Activated CD8-positive, alpha-beta memory T cell treated with anti-CD3 and anti-CD28 coated beads, Interleukin-2, amount 50 U/mL, for 1 hour (primary cell): ENCODE measurements around the gene SSC4D.
"Not testable (repeated sequence)": the region's sequence is repeated elsewhere in the genome, so short reads cannot be mapped to it uniquely, and the experiment has no call there.

Experiments
- DNase-seq: peaks from one replicate; pipeline ENCODE4 v3.0.0-alpha.2; 2020; ENCODE audit errors: extremely low read depth

The SSC4D gene

DNA sequence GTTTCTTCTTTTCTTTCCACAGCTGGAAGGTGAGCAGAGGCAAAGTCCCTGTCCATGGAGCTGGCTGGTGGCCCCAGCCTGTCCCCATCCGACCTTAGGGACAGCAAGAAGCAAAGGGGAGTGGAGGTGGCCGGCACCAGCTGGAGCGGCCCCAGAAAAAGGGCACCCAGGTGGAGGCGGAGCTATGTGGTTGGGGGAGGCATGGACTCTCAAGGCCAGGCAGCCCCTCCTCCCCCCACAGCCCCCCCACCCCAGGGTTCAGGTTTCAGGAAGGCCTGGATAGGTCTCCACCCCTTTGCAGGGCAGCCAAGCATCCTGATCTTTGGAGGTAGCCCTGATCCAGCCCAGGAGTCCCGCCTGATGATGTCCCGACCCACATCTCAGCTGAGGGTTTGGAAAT, at the start of gene SSC4D:
TSS of gene SSC4D (minus strand) at position 161 of the 400 bp plus-strand sequence. CDS start 5,258 bp downstream, outside the sequence.
- DNase-seq: no peak

DNA sequence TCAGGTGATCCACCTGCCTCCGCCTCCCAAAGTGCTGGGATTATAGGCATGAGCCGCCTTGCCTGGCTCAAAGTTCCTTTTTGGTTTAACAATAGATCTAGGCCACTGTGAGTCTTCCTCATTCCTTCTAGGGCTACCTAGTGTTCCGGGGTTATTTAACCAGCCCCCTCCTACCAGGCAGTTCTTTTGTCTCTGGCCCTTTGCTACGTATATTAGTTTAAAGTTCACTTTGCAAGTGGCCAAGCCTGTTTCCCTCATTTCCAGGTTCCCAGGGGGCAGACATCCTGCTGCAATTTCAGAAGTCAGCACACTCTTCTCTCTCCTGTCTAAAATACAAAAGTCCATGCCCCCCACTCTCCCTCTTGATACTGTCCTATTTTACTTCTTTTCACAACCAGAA, 49.0 kb upstream of the SSC4D start:
- DNase-seq: not testable (repeated sequence)

DNA sequence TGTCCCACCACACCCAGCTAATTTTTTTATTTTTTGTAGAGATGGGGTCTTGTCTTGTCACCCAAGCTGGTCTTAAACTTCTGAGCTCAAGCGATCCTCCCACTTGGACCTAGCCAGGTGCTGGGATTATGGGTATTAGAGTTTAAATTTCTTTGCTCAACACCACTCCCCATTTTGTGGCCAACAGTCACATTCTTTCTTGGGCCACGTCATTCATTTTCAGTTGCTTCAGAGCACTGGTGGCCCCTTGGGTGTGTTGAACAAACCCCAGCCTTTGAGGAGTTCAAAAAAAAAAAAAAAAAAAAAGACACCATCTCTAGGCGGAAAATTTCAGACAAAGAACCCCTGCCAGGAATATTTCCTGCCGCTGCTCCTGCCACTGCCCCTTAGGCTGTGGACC, 47.5 kb upstream of the SSC4D start:
- not testable (repeated sequence) for DNase-seq

DNA sequence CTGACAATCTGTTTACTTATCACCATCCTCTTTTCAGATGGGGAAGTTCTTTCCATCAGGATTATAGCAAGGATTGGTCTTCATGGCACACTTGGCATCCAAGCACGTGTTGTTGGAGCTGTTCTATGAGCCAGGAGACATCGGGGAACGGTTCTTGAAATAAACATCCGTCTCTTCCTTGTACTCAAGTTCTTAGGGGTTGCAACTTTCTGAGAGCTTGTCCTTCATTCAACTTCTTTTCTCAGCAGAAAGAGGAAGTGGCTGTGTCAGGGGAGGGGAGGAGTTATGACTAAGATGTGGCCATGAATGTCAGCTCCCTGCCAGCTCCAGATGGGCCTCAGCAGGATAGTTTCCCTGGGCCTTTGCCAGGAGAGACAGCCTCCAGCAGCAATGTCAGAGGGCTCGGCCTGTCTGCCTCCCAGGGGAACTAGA, 36.1 kb upstream of the SSC4D start:
- DNase-seq: not testable (repeated sequence)

DNA sequence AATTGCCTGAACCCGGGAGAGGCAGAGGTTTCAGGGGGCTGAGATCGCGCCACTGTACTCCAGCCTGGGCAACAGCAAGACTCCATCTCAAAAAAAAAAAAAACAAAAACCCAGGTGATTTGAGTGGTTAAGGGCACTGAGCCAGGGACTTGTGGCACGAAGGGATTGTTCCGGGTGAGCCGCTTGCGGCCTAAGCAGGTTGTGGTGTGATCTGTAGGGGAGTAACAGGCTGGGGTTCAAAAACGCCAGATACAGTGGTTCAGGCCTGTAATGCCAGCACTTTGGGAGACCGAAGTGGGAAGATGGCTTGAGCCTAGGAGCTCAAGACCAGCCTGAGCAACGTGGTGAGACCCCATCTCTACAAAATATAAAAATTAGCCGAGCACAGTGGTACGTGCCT, 34.3 kb upstream of the SSC4D start:
- not testable (repeated sequence) for DNase-seq

DNA sequence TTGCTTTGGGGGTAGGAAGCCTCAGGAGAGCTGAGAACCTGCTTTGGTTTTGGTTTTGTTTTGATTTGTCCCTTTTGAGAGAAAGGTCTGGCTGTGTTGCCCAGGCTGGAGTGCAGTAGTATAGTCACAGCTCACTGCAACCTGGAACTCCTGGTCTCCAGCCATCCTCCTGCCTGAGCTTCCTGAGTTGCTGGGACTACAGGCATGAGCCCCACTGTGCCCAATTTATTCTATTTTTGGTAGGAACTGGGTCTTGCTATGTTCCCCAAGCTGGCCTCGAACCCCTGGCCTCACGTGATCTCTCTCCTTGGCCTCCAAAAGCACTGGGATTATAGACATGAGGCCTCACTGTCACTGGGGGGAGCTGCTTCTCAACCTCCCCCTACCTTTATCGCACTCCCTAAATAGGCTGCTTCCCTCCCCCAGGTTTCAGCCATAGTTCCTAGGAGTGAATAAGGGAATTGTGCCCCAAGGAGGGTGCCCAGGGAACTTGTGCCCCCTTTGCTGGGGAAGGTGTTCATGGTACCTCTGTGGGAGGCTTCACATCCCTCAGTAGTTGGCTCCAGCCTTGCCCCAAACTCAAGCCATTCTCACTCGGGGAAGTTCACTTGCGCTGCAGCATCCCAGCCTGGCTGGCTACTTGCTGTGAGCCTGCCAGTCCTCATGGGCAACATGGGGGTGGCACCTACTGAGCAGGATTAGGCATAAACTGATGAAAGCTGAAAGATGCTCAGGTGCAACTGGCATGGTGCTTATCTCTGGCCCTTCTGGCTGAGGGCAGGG, 33.4 kb upstream of the SSC4D start:
- DNase-seq: not testable (repeated sequence)

DNA sequence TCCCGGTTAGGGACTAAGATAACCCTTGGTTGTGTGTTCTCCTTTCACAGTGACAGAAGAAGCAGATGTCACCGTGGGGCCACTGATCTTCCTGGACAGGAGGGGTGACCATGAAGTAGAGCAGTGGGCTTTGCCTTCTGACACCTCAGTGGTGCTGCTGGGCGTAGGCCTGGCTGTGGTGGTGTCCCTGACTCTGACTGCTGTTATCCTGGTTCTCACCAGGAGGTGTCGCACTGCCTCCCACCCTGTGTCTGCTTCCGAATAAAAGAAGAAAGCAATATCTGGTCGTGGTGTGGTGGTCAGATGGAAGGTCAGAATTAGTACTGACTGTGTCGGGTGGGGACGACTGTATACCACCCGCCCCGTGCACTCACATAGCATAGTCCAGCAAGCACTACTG, 32.3 kb upstream of the SSC4D start:
- not testable (repeated sequence) for DNase-seq

DNA sequence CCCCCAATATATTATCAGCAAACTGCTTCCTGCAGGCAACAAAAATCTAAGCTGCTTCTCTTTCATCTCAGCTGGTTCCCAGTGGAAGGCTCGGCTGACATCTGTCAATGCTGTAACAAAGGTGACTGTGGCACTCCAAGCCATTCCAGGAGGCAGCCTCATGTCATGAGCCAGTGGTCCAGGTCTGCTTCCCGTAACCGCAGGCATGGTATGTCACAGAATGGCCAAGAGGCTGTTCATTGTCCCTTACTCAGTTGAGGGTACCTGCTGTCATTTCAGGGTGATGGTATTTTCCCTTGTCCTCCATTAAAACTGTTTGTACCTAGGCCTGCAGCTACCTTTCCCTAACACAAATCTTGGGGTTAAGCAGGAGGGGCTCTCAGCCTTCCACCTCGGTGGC, 30.9 kb upstream of the SSC4D start:
- not testable (repeated sequence) for DNase-seq

DNA sequence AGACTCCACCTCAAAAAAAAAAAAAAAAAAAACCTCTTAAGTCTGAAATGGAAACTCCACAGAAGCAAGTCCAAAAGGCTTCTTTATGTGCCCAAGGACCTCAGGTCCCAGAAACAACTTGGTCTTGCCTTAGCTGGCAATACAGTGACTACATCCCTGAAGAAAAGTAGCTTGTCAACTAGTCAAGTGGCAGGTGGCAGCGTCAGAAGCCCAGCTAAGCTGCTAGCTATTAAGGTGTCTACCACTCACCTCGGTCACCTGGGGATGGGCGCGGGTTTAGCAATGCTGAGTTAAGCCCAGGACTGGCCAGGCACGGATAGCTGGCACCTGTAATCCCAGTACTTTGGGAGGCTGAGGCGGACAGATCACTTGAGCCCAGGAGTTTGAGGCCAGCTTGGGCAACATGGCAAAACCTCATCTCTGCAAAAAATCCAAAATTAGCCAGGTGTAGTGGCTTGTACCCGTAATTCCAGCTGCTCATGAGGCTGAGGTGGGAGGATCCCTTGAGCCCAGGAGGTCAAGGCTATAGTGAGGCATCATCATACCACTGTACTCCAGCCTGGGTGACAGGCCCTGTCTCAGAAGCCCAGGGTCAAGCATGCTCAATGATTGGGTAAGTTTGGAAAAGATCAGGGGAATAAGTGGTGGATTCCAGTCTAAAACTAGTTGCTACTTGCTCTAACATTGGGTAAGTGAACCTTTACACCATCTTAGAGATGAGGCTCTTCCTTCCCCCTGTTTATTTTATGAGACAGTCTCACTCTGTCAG, 29.8 kb upstream of the SSC4D start:
- not testable (repeated sequence) for DNase-seq

DNA sequence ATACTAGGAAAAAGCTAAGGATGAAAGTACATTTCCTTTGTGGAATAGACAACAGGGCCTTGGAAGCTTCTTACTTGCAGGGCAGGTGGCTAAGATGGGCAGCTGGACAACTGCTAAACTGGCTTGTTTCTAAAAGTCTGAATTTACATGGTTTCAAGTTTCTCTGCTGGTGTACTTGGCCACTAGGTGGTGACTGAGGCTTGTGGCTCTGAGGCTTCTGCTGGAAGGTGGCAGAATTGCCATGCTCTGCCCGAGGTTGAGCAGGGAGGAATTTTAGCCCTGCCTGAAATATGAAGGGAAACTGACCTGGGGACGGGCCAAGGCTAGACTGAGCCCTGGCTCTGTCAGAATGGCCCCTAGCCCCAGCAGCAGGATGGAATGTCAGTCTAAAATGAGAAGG, 28.4 kb upstream of the SSC4D start:
- DNase-seq: not testable (repeated sequence)

DNA sequence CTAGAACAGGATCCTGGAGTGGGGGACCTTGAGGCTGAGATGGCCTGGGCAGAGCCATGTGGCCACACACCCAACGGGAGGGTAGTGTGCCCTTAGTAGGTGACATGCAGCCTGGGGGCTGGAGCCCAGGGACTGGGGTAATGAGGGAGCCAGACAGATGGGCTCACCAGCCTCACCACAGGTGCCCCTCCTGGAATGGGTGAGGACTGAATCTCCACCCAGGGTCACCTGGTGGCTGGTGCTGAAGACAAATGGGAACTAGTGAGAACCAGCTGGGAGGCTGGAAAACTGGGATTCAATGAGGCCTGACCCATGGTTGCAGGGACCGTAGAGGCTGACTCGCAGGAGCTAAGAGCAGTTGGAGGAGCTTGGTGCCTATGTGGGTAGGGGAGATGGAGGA, 21.3 kb upstream of the SSC4D start:
- DNase-seq: no peak

DNA sequence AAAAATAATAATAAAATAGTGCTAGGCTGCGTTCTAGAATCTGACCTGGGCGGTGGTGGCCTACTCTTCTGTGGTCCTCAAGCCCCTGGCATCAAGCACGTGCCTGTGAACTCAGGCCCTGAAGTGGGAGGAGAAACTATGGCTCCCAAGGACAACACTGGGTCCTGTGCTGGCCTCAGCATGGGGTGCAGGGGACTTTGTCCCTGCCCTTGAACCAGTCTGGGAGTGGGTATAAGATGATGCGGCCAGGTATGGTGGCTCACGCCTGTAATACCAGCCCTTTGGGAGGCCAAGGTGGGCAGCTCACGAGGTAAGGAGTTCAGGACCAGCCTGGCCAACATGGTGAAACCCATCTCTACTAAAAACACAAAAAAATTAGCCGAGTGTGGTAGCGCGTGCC, 20.7 kb upstream of the SSC4D start:
- DNase-seq: no peak

DNA sequence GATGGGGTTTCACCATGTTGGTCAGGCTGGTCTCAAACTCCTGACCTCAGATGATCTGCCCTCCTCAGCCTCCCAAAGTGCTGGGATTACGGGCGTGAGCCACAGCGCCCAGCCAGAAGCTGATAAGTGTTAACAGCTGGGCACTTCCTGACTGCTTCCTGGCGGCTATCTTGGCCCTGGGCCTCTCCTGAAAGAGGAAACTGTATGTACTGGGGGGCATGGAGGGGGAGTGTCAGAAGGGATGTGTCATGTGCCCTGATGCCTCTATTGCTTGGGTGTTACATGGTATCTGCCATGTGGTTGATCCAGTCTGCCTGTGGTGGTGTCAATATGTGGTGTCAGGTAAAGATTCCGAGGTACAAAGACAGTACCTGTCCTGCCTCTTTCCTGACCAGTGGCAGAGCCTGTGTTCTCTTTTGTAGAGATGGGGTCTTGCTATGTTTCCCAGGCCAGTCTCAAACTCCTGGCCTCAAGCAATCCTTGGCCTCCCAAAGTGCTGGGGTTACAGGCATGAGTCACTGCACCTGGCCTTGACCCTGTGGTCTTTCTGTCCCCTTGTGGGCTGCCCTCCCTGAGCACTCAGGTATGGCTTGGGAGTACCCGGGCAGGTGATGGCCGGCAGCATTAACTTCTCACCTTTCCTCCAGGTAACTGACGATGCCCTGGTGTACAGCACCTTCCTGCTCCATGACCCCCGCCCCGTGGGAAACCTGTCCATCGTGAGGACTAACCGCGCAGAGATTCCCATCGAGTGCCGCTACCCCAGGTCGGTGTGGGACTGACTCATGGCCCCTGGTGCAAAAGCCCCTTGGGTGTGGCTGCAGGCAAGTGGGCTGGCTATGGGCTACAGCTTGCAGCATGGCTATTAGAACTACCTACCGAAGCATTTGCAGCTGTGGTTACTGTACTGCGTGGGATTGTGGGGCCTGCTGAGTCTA, 19.6 kb upstream of the SSC4D start:
- DNase-seq: no peak

DNA sequence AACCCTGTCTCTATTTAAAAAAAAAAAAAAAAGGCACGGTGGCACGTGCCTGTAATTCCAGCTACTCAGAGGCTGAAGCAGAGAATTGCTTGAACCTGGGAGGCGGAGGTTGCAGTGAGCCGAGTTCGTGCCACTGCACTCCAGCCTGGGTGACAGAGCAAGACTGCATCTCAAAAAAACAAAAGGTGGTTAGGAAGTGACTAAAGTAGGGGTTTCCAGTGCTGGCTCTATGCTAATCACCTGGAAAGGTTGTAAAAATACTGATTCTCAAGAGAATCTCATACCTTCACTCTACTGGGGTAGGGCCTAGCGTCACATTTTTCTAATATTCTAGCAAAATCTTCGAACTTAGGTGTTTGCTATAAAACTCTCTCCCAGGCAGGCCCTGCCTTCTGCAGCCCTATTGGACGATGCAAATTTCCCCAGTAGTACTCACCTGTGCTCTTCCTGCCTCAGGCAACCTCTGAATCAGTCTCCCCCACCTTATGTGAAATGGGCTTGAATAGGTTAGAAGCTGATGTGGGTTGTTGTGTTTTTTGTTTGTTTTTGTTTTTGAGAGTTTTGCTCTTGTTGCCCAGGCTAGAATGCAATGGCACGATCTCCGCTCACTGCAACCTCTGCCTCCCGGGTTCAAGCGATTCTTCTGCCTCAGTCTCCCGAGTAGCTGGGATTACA, 18.8 kb upstream of the SSC4D start:
- DNase-seq: no peak

DNA sequence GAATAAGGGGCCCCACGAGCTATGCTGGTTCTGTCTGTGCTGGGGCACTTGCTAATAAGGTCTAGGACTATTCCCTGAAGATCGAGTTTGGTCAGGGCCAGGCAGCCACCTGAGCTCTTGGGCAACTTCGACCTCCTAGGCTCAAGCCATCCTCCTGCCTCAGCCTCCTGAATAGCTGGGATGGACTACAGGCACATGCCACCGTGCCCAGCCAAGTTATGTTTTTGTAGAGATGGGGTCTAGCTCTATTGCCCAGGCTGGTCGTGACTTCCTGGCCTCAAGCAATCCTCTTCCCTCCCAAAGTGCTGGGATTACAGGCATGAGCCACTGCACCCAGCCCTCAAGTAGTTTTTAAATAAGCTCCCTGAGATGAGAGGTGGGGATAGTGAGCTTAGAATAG, 18.1 kb upstream of the SSC4D start:
- no peak for DNase-seq

DNA sequence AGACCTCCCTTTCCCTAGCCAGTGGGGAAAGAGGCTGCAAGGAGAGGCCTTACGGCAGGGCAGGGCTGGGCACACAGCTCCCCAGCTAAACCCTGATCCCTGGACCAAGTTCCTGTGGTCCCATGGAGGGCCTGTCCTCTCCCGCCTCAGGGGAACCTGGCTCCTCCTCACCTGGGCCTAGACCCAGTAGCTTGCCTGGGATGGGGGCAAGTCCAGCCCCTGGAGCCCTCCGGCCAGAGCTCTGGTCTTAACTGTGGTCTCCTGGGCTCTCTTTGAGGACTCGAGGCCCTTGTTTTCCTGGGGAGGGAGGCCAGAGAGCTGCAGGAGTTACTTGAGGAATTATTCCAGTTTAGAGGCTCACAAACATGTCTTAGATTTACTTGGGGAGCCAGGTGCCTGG, 16.7 kb upstream of the SSC4D start:
- DNase-seq: no peak

DNA sequence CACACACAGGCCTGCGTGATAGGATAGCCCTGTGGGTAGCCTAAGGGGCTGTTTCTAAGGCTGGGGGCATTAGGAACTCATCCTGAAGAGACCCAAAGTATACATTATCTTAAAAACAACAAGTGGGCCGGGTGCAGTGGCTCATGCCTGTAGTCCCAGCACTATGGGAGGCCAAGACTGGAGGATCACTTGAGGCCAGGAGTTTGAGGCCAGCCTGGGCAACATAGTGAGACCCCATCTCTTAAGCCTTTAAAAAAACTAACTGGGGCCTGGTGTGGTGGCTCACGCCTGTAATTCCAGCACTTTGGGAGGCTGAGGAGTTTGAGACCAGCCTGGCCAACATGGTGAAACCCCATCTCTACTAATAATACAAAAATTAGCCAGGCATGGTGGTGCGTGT, 16.1 kb upstream of the SSC4D start:
- not testable (repeated sequence) for DNase-seq

DNA sequence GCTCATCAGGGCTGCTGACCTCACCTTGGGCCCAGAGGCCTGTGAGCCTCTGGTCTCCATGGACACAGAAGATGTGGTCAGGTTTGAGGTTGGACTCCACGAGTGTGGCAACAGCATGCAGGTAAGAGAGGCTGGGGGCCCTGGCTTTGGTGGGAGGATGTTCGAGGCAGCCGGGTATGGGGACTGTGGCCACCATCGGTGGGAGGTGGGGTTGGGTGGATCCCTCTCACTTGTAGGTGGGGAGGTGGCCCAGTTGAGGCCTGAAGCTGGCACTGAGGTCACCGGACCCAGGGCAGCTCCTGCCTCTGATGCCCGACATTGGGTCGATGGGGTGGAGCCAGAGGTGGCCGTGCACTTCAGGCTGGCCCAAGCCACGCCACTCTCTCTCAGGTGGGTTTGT, 15.7 kb upstream of the SSC4D start:
- no peak for DNase-seq

DNA sequence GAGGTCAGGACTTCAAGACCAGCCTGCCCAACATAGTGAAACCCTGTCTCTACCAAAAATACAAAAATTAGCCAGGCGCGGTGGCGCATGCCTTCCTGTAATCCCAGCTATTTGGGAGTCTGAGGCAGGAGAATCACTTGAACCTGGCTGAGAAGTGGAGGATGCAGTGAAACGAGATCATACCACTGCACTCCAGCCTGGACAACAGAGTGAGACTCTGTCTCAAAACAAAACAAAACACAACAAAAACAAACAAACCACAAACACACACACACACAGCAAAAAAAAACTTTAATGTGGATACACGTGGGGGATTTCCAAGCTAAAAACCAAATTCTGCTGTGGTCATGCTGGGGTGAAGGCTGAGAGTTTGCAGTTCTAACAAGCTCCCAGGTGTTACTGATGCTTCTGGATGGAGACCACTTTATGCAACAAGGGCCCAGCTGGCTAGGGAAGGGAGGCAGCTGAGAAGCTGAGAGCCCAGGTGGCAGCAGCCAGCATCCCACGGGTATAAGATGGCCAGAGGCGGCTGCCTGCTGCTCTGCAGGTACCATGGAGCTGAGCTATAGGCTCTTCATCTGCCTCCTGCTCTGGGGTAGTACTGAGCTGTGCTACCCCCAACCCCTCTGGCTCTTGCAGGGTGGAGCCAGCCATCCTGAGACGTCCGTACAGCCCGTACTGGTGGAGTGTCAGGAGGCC, 15.1 kb upstream of the SSC4D start, which contains the start of gene ZP3:
TSS of gene ZP3 (plus strand) at position 538 of the 699 bp plus-strand sequence. CDS start at position 553, 15 bp downstream.
- no peak for DNase-seq

DNA sequence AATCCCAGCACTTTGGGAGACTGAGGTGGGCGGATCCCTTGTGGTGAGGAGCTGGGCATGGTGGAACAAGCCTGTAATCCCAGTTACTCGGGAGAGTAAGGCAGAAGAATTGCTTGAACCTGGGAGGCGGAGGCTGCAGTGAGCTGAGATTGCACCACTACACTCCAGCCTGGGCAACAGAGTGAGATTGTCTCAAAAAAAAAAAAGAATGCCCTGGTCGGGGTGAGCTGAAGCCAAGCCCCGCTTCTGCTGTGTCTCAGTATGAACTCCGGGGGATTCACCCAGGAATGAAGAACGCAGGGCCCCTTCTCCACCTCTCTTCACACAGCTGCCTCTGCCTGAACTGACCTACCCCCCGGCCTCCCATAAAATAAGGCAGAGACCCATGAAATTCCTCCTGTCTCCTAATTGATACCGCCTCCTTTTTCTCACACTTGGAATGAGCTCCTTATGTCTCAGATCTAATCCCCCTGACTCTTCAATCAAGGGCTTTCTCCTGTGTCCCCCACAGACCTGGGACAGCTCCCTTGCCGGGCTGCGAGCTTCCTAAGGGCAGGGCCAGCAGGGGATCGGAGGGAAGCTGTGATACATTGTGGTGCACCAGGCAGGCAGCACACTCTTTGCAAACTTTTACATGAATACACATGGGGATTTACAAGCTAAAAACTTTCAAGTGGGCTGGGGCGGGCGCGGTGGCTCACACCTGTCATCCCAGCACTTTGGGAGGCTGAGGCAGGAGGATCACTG, 14.3 kb upstream of the SSC4D start:
- DNase-seq: no peak
